HG03095 (cell line): ENCODE data around the gene MAP2K7.
A peak's percentile ranks its signal among the peaks of the same experiment; 100 is the strongest.
"Not testable (repeated sequence)": the region's sequence is repeated elsewhere in the genome, so short reads cannot be mapped to it uniquely, and the experiment has no call there.

Experiments used
- ATAC-seq: cut with Tn5 transposase; IDR thresholded peaks from one replicate; pipeline ENCODE4 v1.9.1; 2021; ENCODE audit warnings: moderate library complexity; ENCODE audit not compliant: unreplicated experiment

MAP2K7 gene

DNA sequence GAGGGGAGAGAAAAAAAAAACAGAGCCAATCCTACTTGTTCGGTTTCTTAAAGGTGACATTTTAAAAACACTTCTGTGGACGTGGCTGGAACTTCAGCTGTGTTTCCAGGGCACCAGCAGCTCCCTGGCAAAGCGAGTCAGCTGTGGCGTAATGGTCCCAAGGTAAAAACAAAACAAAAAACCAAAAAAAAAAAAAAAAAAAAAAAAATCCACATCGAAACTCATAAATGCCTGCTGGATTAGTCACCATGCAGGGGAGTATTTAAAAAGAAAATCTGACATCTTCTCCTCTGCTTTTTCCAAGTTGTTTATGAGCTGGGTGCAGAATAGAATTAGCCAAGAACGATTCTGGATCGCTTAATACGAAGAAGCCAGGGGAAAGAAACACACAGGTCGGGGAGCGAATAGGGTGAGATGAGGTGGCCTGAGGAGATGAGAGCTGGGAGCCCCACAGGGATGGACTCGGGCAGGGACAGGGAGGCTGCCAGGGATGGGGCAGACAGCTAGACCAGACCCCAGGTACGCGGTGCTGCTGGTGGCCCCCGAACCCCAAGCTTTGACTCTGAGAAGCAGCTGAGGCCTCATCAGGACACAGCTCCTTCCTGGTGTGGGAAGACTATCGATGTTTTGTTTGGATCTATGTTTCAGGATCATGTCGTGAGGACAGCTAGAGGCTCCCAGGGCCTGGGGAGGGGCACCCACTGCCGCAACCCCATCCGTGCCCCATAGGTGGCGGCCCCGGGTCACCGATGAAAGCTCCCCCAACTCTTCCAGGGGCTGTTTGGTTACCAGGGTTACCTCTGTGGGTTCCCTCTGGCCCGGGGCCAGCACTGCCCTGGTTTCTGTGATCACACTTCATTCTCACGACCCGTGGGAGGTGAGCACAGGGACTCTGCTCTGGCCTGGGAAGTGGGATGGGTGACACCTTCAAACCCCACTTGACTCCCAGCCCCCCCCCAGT is 25.3 kb downstream of the MAP2K7 start:
- no peak for ATAC-seq

DNA sequence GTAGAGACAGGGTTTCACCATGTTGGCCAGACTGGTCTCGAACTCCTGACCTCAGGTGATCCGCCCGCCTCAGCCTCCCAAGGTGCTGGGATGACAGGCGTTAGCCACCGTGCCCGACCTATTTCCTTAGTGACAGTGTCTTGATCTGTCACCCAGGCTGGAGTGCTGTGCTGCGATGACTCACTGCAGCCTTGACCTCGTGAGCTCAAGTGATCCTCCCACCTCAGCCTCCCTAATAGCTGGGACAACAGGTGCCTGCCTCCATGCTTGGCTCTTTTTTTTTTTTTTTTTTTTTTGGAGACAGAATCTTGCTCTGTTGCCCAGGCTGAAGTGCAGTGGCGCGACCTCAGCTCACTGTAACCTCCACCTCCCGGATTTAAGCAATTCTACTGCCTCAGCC is 26.4 kb downstream of the MAP2K7 start:
- ATAC-seq: not testable (repeated sequence)

DNA sequence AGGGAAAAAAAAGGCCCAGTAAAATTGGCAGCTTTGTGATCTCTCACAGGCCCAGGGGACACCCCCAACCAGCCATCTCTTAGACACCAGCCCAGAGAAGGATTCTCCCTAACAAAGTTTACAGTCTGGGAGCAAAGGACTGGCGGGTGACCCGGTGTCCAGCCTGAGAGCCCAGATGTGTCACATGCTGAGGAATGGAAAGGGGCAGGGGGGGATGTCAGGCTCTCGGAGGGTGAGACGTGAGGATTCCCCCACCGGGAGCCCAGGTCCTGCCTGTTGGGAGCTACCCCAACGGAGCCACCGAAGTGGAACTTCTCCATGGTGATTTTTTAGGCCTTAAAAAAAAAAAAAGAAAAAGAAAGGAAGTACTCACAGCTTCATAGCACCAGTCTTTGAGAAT is 27.1 kb downstream of the MAP2K7 start:
- no peak for ATAC-seq

DNA sequence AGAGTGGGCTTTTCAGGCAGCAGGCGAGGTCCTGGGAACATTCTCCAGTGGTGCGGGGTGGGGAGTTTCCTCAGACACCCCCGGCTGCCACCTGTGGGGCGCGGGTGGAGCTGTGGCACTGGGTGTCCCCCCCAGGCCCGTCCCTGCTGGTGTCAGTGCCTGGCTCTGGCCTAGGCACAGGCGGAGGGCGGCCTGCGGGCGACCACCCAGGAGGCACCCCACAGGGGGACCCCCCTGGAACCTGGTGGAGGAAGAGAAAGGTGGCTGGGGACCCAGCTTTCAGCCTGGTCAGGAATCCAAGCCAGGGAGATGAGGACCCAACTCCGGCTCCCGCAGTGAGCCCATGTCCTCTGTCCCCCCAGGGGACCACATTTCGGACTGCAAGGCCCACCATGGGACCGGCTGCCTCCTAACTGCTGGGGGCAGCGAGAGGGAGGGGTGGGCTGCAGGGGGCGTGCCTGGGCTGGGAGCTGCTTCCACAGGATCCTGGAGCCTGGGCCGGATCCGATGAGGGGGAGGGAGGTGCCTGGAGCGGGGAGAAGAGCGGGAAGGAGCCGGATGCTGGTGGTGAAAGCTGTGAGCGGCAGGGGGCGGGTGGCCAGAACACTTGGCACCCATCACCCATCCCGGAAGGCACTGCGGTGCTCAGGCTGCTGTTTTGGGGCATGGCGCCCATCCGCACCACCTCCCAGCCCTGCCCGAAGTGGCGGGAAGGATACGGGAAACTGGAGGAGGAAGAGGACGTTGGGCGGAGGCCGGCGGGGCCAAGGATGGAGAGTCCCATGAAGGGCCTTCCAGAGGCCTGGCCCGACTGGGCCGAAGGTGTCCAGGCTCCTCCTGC is 27.8 kb downstream of the MAP2K7 start:
- no peak for ATAC-seq

DNA sequence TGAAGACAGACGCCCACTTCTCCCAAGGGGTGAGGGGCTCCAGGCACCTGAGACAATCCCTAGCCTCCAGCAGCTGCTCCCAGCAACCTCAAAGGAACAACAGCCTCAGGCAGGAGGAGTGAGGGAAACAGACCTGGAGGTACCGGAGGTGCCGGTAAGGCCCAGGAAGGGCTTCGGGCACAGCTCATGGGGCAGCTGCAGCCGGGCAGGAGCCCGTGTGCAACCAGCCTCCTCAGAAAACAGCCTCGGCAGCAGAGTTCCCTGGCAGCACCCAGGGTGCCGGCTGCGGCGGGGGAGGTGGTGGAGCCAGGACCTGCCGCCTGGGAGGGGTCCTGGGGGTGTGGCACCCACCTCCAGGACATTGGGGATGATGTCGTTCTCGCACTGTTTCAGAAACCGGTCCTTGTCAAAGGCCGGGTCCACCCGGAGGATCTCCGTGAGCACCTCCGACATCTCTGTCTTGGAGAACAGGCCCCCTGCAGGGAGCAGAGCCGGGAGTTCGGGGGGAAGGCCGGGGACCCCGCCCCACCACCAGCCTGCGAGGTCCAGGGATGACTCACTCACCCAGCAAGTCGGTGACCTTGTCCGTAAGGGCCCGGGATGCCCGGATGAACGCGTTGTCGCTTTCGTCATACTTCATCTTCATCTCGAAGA is 28.7 kb downstream of the MAP2K7 start:
- ATAC-seq: no peak

DNA sequence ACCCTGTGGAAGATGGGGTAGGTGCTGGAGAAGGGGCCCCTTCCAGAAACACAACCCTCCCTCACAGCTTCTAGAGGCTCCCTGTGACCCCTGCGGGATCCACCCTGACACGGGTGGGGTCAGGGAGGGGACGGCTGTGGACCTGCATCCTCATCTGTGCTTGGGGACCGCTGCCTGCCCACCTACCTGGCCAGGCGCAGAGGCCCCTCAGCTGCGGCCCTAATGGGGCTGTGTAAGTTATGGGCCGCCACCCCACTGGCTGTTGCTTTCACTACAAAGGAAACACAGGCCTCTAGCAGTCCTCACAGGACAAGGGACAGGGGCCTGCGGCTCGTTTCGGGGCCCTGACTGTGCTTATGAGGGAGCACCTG is 29.2 kb downstream of the MAP2K7 start:
- no peak for ATAC-seq

DNA sequence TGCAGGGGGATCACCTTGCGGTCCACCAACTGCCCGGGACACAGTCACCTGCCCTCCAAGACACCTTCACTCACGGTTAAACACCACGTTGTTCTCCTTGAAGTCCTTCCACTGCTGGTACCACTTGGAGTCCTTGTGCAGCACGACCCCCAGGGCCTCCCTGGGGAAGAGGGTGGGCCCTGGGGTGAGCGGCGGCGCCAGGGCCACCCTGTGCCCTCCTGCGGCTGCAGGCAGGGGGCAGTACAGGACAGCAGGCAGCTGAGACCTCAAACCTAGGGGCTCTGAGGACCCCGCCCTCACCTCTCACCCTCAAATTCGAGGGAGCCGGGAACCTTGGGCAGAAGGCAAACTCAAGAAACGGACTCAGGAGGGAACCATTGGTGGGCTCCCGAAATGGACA is 29.7 kb downstream of the MAP2K7 start:
- ATAC-seq: no peak

DNA sequence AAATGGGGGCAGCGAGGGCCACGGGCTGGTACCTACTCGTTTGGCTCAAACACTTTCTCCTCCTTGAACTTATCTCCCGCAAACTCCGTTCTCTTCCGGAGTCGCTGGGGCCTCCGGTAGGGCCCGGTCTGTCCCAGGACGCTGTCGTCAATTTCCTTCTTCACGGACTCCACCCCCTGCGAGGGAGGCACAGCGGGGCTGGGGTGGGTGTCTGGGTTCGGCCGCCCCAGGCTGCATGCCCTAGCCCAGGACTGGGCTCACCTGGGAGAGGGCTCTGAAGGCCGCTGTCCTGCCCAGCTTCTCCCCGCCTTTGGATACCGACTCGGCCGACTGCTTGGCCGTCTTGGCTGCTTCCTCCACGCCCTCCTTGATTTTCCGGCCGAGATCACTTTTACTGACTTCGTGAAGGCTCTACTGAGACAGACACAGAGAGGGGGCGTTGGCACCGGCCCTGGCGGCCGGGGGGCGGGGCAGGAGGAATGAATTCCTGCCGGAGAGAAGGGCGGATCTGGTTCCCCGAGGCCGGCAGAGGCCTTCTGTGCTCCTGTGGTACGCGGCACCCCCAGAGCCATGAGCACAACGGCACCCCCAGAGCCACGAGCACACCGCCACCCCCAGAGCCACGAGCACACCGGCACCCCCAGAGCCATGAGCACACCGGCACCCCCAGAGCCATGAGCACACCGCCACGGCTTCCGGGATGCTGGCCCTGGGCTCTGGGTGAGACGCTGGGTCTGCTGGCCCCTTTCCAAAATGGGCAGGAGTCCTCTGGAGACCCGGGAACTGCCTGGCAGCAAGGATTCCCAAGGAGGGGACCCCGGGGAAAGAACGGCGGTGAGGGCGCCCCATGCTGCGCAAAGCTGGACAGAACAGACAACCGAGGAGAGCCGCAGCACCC is 30.4 kb downstream of the MAP2K7 start:
- no peak for ATAC-seq

DNA sequence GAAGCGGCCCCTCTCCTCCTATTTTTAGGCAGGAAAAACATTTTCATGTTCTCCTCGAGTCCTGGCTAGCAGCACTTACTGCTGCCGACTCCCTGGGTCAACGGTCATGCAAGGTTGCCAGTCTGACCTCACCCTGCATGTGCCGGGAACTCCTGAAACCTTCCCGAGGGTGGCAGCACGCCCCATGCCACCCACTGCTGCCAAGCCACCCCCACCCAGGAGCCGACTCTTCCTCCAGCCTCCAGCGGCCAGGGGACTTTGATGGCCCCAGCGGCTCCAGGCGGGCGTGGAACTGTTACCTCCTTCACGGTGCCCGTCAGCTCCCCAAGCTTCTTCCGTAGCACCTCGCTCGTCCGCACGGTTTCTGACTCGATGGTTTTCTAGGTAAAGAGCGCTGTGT is 31.1 kb downstream of the MAP2K7 start:
- ATAC-seq: no peak

DNA sequence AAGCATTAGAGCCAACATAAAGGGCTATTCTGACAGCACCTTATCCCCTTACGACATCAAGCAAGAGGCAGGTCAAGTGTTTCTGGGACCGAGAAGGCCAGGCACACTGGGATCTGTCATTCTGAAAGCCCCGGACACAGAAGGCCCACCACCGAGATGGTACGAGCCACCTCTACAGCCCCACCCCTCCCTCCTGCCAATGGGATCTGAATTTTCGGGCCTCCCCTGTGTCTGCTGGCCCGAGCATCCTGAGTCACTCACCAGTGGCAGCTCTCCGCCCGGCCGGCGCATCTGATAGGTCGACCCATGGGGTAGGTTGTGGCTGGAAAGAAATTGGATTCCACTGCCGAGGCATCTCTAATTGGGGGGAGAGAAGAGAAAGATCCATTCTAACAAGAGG is 37.2 kb downstream of the MAP2K7 start:
- ATAC-seq: no peak

DNA sequence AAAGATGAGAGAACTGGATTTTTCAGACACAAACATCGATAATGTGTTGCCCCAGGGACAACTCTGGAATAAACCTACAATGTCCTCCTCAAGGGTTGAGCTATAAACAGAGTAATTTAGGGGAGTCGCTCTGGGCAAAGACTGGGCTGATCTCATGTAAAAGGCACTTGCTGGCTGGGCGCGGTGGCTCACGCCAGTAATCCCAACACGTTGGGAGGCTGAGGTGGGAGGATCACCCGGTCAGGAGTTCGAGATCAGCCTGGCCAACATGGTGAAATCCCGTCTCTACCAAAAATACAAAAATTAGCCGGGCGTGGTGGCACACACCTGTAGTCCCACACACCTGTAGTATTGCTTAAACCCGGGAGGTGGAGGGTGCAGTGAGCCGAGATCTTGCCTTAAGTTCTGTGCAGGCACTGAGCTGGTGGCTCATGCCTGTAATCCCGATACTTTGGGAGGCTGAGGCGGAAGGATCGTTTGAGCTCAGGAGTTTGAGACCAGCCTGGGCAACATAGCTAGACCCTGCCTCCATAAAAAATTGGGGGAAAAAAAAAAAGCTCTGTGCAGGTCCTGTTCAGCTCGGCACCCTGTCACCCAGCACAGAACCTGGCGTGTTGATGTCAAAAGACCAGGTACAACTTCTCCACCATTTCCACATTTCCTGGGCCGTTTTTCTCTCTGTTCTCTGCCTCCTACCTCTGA is 38.4 kb downstream of the MAP2K7 start:
- ATAC-seq: no peak

DNA sequence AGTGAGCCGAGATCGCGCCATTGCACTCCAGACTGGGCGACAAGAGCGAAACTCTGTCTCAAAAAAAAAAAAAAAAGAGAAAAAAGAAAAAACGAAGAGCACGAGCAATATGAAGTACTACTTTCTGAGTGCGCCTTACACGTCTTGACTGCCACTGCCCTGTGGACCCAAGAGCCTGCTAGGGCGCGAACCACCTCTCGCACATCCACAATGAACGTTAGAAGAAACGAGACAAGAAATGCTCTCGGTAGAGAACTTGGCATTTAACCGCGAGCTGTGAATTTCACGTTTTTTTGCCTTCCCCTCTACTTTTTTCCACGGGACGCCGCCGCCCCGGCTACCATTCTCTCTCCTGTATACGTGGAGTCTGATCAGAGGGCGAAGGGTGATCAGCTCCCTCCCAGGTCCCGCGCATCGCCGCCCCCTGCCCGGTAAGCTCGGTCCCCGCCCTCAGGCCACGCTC is 39.3 kb downstream of the MAP2K7 start:
- ATAC-seq: peak; percentile 8

DNA sequence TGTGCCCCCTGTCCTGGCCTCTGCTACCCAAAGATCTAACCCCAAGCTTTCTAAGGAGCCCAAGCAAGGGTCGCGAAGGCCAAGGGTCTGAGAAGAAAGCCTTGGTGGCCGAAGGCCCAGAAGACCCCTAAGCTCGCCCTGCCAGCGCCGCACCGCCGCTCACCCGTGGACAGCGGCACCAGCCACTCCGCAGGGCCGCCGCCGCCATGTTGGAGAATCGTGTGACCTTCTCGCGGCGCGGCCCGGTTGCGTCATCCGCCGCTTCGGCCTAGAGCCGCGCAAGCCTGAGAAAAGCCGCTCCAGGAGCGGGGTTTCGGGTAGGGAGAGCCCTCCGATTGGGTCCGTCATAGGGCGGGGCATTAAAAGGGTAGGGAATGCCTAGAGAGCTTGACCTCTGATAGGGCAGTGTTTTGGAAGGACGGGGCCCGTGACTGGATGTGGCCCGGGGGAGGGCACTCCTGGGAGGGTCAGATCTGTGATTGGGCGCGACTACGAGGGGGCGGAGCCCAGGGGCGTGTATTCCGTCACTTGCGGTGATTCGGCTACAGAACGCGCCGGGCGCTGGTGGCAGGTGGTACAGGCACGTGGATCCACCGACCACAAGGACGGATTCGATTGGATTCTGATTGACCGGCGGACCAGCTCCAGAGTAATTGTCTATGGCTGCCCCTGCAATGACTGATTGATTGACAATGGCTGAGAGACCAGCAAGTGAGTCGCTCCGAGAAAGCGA is 39.9 kb downstream of the MAP2K7 start, which contains the start of gene TIMM44:
Gene TIMM44, minus strand, starts transcription at position 223 of the 733 bp plus-strand sequence. Its CDS starts 15 bp downstream, at position 208.
- ATAC-seq: peak; percentile 96

DNA sequence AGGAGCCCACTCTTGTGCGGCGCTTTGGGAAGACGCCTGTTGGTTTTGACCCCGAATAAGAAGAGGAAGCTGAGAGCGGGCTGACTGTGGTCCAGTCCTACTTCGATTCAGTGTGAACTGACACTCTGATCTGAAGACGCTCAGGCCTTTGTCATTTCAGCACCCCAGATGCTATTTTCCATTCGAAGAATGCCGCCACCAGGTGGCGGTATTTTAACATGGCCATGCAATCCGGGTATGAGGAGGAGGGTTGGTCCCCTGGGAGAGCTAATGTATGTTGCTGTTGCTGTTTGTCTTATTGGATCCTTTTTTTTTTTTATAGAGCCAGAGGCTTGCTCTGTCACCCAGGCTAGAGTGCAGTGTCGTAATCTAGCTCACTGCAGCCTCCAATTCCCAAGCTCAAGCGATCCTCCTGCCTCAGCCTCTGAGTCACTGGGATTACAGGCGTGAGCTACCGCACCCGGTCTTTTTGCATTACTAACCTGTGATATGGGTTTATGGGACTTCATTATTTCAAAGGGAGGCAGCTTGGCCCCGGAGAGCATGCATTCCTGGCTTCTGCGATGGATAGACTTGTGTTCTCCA is 40.6 kb downstream of the MAP2K7 start:
- no peak for ATAC-seq

DNA sequence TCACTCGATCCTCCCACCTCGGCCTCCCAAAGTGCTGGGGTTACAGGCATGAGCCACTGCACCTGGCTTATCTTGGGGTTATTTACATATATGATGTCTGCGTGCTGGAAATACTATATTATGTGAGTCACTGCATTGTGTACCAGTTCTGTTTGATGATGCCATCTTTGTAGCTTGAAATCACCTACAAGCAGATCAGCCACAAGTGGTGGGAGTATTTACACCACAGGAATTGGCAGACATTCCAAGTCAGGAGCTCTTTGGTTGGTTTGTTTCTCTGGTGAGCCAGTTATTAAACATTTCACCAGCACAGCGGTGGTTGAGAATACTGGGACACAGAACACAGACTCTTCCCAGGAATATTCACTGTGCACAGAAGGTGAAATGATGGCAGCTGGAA is 44.3 kb downstream of the MAP2K7 start:
- no peak for ATAC-seq

DNA sequence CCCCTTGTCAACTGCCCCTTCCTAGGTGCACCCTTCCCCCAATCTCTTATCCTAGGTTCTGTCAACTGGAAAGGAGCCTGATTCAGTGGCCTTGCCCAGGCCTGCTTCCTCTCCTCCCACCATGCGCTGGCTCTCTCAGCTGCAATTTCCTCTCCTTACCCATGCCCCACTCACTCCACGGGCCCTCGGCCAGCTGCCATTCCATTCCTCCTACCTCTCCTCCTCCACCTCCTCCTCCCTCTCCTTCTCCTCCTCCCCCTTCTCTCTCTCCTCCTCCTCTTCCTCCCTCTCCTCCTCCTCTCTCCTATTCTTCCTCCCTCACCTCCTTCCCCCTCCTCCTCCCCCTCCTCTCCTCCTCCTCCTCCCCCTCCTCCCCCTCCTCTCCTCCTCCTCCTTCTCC is 49.4 kb downstream of the MAP2K7 start:
- no peak for ATAC-seq

DNA sequence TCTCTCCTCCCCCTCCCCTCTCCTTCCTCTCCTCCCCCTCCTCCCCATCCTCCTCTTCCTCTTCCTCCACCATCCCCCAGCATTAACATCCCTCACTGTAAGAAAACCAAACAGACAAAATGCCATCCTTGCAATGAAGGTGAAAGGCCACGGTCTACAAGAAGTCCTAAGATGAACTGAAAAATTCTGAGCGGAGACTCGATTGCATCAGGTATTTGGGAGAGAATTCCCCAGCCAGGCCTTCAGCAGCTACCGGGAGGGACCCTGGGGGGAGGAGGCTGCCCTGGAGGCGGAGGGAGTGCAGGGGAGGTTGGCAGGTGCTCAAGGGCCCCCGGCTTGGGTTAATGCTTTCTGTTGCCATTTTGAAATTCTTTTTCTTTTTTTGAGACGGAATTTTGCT is 49.9 kb downstream of the MAP2K7 start:
- no peak for ATAC-seq

DNA sequence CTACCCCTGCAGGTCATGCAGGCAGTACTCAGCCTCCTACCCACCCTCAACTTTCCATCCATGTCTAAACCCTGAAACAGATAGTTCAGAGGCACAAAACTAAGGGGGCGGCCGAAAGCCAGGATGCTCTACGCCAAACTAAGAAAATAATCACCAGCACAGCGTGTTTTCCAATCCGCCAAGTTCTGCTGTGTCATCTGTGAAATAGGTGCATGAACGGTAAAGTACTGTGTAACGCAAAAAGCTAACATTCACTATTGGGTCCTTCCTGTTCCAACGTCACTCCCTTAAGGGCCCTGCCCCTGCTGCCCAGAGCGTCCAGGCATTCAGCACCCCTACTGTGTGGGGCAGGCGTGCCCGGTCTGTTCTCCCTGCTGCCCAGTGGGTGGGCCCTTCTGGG is 52.0 kb downstream of the MAP2K7 start:
- ATAC-seq: no peak

DNA sequence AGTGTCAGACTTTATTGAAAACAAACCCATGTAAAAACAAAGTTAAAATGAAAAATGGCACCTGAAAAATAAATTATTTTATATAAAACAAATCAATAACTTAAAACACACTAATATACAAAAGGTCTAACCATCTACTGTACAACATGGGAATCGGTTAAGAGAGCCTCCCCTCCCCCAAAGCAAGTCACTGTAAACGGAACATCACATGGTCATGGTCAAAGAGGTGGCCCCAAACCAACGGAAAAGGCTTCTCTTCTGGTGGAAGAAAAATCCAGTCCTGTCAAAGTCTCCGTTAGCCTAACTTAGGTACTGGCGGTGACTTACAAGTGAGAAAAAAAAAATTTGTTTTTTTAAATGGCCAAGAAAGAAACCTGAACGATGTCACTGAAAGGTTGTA is 55.5 kb downstream of the MAP2K7 start:
- no peak for ATAC-seq
